GM19035 (cell line): Measurements from ENCODE around the gene ERCC2.

Source experiments
- ATAC-seq: cut with Tn5 transposase; IDR thresholded peaks from one replicate; pipeline ENCODE4 v1.9.1; 2021; ENCODE audit not compliant: unreplicated experiment

Gene ERCC2

GRCh38 chr19:45402298-45403061, 32.1 kb upstream of the ERCC2 start:
- ATAC-seq, result no peak

- ATAC-seq, result no peak
Measured at GRCh38 chr19:45401815-45402214, 31.4 kb upstream of the ERCC2 start.

- ATAC-seq, result no peak
Measured at GRCh38 chr19:45400192-45400591, 29.8 kb upstream of the ERCC2 start.

GRCh38 chr19:45395821-45396617, 25.6 kb upstream of the ERCC2 start:
- ATAC-seq, result no peak

- no peak for ATAC-seq
Measured at GRCh38 chr19:45391871-45392665, 21.7 kb upstream of the ERCC2 start.

GRCh38 chr19:45391346-45391745, 21.0 kb upstream of the ERCC2 start:
- no peak for ATAC-seq

- no peak for ATAC-seq
Measured at GRCh38 chr19:45385392-45386221, 15.2 kb upstream of the ERCC2 start.

GRCh38 chr19:45382426-45382825, 12.1 kb upstream of the ERCC2 start:
- no peak for ATAC-seq

DNA sequence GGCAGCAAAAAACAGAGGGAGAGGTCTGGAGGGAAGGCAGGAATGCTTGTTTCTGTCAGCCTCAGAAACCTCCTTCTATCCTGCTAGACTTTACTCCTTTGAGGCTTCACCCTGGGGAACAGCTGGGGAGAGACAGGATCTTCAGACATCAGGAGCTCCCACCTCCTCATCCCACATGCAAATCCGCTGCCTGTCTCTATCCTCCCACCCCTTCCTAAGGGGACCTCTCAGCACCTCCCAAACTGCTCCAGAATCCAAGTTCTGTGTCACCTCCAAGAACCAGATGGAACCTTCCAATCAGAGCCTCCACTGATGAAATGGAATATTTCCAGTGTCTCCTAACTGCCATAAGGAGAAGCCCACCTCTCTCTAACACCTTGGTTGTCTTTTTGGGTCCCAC, 9.7 kb upstream of the ERCC2 start:
- no peak for ATAC-seq

DNA sequence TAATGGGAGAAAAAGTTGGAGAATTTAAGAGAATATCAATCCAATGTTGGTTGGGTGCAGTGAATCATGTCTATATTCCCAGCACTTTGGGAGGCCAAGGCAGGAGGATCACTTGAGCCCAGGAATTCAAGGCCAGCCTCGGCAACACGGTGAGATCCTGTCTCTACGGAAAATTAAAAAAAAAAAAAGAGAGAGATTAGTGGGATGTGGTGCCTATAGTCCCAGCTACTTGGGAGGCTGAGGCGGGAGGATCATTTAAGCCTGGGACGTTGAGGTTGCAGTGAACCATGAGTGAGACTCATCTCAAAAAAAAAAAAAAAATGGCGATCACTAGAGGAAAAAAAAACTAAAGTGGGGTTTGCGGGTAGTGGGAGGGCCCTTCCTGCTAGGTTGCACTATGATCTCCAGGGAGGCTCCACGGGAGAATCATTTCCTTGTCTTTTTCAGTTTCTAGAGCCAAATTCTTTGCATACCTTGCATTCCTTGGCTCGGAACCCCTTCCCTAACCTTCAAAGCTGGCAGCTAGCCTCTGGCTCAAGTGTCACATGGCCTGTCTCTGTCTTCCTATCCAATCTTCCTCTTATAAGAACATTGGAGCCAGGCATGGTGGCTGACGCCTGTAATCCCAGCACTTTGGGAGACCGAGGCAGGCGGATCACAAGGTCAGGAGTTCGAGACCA, 5.8 kb upstream of the ERCC2 start:
- no peak for ATAC-seq

- no peak for ATAC-seq
Measured at GRCh38 chr19:45368737-45369340, 1.5 kb downstream of the ERCC2 start.

- ATAC-seq, result no peak
Measured at GRCh38 chr19:45368127-45368526, 2.2 kb downstream of the ERCC2 start.

- no peak for ATAC-seq
Measured at GRCh38 chr19:45364696-45365095, 5.7 kb downstream of the ERCC2 start.

- no peak for ATAC-seq
Measured at GRCh38 chr19:45363861-45364459, 6.4 kb downstream of the ERCC2 start.

GRCh38 chr19:45362291-45362690, 8.1 kb downstream of the ERCC2 start:
- ATAC-seq, result no peak

DNA sequence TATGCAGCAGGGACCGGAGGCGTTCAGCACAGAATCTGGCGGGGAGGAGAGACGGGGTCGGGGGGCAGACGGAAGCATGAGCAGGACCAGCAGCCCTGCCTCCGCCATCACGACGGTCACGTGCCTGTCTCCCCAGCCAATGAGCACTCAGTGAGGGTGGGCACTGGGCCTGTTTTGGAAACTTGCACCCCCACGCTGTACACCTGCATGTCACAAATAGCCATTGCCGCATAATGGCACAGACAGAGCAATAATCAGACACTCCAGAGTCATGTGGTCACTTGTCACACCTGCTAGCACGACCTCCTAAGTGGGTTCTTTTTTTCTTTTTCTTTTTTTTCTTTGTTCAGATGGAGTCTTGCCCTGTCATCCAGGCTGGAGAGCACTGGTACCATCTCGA, 8.8 kb downstream of the ERCC2 start:
- ATAC-seq, result no peak

- ATAC-seq, result no peak
Measured at GRCh38 chr19:45358213-45358792, 12.1 kb downstream of the ERCC2 start.

GRCh38 chr19:45357445-45357783, 13.0 kb downstream of the ERCC2 start:
- no peak for ATAC-seq
